Neural progenitor cell (in vitro differentiated cells): ENCODE data around the gene CAPSL.

Source experiments
- CTCF ChIP-seq: fragments of 200-600 bp; sonication (generic); IDR thresholded peaks from 2 replicates; pipeline ENCODE4 v1.5.1; 2017; ENCODE audit warnings: antibody characterized with exemption, mild to moderate bottlenecking
- EZH2phosphoT487 ChIP-seq: fragments of 200-600 bp; sonication (generic); IDR thresholded peaks from 2 replicates; pipeline ENCODE4 v1.6.1; 2017; ENCODE audit warnings: antibody characterized with exemption

- no peak for TF ChIP-seq CTCF
- TF ChIP-seq EZH2phosphoT487: no peak
Observed at GRCh38 chr5:35894131-35894530, 44.3 kb downstream of the CAPSL start.
